ACHN (cell line): ENCODE results near the gene PPIF.
A peak's percentile ranks its signal among the peaks of the same experiment; 100 is the strongest.

Source experiments
- DNase-seq: peaks from one replicate; pipeline ENCODE4 v3.0.0-alpha.2; 2015
- in situ Hi-C: cut with HindIII; loops from 2 replicates; pipeline ENCODE4 v1.10.0; 2017; ENCODE audit warnings: low sequenced_read_pairs, low pct_ligation_motif_present, low pct_unique_long_range_greater_than_20kb

The PPIF gene

GRCh38 chr10:79347226-79347893 is at the start of gene PPIF:
PPIF (plus strand) TSS chr10:79347469; CDS start chr10:79347549, 80 bp downstream.
- in situ Hi-C loops = no loop called here
- peak; percentile 93 for DNase-seq

- peak; percentile 96 for DNase-seq
- in situ Hi-C loops = no loop called here
Measured at GRCh38 chr10:79298403-79299244, 48.6 kb upstream of the PPIF start.

DNA sequence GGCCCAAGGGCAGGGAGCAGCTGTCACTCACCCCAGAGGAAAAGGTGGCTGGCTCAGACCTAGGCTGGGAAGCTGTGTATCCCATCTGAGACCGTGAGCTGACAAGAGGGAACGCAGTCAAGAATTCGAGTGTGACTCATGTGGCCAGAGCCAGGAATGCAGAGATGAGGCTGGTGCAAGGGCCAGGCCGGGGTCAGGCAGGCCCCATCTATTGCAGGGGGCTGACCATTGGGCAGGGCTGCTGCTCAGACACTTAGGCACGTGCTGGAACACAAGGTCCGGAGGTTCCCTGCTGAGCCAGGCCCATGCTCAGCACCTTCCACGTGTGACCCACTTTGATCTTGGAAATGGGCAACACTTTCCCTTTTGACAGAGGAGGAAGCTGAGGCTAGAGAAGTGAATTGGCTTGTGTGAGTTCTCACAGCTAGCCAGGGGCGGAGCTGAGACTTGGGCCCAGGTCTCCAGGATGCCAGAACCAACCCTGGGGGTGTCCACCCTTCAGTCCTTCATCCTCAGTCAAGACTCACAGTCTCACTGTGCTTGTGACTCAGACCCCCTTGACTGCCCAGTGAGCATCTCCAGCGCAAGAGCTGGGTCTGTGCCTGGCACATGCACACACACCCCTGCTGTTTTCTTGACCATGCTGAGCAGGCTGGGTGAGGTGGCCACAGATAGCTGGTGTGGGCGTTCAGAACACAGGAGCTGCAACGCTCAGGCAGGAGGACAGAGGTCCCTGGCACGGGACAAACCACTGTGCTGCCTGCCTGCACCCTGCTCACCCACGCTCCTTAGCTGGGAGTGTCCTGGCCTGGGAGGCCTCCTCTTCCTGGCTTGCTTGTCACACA is 47.6 kb upstream of the PPIF start:
- peak; percentile 97 for DNase-seq

DNA sequence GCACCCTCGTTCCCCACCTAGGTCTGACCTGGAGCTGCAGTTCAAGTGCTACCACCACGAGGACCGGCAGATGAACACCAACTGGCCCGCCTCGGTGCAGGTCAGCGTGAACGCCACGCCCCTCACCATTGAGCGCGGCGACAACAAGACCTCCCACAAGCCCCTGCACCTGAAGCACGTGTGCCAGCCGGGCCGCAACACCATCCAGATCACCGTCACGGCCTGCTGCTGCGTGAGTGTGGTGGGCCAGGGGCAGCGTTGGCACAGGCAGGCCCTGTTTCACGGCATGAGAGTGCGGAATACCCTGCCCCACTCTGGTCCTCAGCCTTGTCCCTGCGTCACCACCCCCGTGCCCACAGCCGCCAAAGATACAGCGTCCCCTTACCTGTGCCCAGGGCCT is 46.6 kb upstream of the PPIF start:
- in situ Hi-C loops = no loop called here
- DNase-seq = no peak

More for the DNA sequence above, 47.6 kb upstream of the PPIF start:
- in situ Hi-C loops = no loop called here

- in situ Hi-C loops = no loop called here
- no peak for DNase-seq
Measured at GRCh38 chr10:79301754-79302530, 45.3 kb upstream of the PPIF start.

- no peak for DNase-seq
- in situ Hi-C loops = no loop called here
Measured at GRCh38 chr10:79303631-79304478, 43.4 kb upstream of the PPIF start.

DNA sequence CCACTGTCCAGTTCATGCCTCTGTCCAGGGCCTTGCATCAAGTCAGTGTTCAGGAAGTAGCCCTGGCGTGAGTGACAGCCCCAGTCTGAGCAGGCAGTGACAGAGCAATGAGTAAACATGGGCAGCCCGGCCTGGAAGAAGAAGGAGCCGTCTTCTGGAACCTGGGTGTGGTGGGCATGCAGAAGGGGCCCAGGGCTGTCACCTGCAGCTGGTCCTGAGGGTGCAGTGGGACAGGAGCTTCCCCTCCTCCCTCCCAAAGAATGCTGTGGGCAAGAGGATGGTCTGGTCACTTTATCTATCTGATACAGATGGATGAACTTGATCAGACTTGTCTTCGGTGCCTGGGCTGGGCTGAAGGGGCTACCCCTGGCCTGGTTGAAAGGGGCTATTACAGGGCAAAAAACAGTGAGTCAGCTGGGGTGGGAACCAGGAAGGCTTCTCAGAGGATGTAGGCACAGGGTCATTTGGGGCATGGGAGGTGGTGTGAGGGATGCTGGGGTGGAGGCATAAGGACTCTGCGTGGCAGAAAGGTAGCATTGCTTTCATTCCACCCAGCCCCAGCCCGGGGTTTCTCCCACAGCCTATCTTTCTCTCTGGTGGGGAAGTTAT is 42.7 kb upstream of the PPIF start:
- no peak for DNase-seq
- in situ Hi-C loops = no loop called here

GRCh38 chr10:79305515-79305914 is 41.8 kb upstream of the PPIF start:
- no peak for DNase-seq
- in situ Hi-C loops = no loop called here

DNA sequence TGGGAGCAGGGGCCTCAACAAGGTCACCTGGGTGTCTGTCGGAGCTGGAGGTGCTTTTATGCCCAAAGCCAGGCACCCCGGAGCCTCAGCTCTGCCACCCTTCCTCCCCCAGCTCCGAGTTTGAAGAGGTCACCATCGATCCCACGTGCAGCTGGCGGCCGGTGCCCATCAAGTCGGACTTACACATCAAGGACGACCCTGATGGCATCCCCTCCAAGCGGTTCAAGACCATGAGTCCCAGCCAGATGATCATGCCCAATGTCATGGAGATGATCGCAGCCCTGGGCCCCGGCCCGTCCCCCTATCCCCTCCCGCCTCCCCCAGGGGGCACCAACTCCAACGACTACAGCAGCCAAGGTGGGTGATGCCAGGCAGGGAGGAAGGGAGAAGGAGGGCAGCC is 41.3 kb upstream of the PPIF start:
- in situ Hi-C loops = no loop called here
- no peak for DNase-seq

DNA sequence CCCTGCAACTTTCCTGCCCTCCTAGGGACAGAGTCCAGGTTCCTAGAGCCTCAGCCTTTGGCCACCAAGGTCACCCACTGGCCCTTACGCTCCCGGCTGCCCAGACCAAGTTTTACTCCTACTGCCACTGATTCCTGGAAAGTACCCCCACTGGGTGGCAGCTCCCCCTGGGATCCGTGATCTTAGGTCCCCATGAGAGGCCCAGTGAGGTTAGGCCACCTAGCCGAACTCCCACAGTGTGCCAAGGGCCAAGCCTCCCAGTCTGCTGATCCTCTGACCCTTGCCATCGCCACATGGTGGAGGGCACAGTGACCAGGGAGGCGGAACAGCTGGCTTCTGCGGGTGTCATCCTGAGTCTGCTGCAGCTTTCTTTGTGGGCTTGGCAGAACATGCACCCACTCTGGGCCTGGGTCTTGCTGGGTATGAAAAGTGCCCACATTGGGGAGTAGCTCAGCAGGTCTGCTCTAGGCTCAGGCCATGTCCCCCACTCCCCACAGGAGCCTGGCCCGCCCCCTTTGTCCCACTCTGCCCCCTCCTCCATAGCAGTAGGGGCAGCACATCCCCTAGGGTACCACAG is 40.5 kb upstream of the PPIF start:
- in situ Hi-C loops = no loop called here
- DNase-seq = no peak

- DNase-seq = no peak
- in situ Hi-C loops = no loop called here
Measured at GRCh38 chr10:79308016-79308415, 39.3 kb upstream of the PPIF start.

GRCh38 chr10:79308969-79309665 is 38.2 kb upstream of the PPIF start:
- in situ Hi-C loops = no loop called here
- no peak for DNase-seq

DNA sequence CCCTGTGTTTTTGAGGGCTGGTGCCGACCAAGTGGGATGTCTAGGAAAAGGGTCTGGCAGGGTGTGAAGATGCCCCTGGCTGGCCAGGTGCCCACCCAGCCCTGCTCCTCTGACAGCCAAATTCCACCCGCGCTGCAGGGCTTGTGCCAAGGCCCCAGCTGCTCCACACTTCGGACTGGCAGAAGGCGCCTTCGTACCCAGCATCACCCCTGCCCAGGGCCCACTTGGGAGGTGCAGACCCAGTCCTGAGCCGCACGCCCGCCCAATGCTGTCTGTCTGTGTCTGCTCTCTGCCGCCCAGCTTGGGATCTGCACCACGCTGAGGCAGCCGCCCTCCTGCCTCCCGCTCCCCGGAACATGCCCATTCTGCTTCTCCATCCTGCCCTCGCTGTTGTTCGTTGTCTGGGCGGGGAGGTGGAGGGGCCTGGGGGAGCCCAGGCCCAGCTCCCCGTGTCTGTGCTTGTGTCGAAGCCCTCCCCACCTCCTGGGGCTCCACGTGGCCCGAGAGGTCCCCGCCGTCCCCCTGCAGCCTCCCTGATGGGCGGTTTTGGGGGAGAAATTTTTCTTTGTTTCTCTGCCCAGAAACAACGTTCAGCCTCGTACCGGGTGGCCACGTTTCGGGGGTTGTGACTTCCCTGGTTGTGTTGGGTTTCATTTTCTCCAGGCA is 36.9 kb upstream of the PPIF start:
- no peak for DNase-seq
- in situ Hi-C loops = no loop called here

DNA sequence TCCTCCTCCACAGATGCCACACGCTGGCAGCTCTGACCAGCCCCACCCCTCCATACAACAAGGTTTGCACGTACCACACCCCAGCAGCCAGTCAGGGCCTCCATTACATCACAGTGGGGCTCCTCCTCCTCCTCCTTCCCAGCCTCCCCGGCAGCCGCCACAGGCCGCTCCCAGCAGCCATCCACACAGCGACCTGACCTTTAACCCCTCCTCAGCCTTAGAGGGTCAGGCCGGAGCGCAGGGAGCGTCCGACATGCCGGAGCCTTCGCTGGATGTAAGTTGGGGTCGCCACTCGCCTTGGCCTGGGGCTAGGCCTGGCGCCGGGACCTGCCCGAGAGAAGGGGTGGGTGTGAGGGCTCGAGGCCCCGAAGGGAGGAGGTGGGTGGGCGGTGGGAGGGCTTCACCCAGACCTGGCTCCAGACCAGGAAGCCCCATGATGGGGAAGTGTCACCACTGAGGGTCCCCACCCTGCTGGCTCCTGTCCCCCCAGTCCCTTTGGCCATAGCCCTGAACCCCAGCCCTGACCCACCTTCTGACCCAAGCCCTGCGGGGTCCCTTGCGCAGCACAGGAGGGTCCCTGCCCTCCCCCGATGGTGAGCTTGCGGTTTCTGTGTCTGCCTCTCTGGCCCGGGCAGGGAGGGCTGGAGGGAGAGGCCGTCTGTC is 36.2 kb upstream of the PPIF start:
- in situ Hi-C loops = no loop called here
- no peak for DNase-seq

DNA sequence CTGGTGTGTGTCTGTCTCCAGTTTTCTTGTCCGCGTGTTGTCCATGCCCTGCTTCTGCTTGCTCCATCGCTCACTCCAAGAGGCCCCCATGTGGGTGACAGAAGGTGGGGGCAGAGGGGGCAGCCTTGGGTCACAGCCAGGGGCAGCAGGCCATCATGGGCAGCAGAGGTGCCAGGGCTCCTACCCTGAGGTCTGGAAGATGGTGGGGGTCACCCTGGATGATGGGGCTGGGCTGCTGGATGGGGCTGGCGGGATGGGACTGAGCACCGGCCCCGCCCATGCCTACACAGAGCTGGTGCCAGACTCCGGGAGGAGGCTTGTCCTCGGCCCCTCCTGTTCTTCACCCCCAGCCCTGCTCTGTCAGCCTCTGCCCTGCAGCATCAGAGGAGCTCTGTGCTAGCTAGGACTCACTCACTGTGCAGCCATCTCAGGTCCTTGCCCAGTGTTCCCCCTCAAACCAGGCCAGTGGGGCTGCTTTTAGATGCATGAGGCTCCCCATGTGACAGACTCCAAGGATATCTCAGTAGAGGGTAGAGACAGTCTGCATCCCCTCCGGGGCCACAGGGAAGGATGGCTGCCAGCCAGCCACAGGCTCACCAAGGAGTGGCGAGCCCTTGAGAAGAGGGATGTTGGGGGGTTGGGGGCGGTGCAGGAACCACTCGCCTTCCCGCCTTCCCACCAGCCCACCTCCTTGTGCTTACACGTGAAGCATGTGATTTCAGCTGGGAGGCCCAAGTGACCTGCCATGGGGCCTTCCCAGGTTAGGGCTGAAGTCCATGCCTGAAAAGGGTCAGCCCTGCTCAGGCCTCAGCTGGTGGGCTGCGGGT is 35.5 kb upstream of the PPIF start:
- in situ Hi-C loops = no loop called here

More for the DNA sequence above, 35.5 kb upstream of the PPIF start:
- DNase-seq = no peak
